Calu3 (cell line): ENCODE measurements around the gene ITPR2. TPM values are rescaled to one million over a fixed set of nuclear protein-coding genes. Genes with fewer than 3 reads are reported as not detected.
A peak's percentile ranks its signal among the peaks of the same experiment; 100 is the strongest.

Experiments used
- BruUV-seq: library from RNA; stranded (reverse); fragments of 400-500 nt; replicated peaks from 2 replicates; lab custom pipeline; 2021; lab: Mats Ljungman, UMichigan
- CTCF ChIA-PET: fragments of 300-600 bp; sonication (Branson Sonifier 250); formaldehyde crosslinking; loops from one replicate; lab custom pipeline; 2022; ENCODE audit warnings: antibody characterized with exemption; lab: Charles Lee
- DNase-seq: peaks from one replicate; pipeline ENCODE4 v3.0.0; 2022
- H3K27ac Mint-ChIP-seq: one replicate; pipeline ENCODE4 v1.8.0; 2022; ENCODE audit warnings: mixed read lengths; ENCODE audit not compliant: unreplicated experiment
- H3K27me3 Mint-ChIP-seq: one replicate; pipeline ENCODE4 v1.8.0; 2022; ENCODE audit warnings: mixed read lengths; ENCODE audit not compliant: unreplicated experiment
- H3K36me3 Mint-ChIP-seq: one replicate; pipeline ENCODE4 v1.8.0; 2022; ENCODE audit warnings: mild to moderate bottlenecking, moderate library complexity, mixed read lengths; ENCODE audit not compliant: insufficient read depth, unreplicated experiment
- H3K4me1 Mint-ChIP-seq: one replicate; pipeline ENCODE4 v1.8.0; 2022; ENCODE audit warnings: mild to moderate bottlenecking, low read depth, mixed read lengths; ENCODE audit not compliant: unreplicated experiment
- H3K4me3 Mint-ChIP-seq: one replicate; pipeline ENCODE4 v1.8.0; 2022; ENCODE audit warnings: mild to moderate bottlenecking, low read depth, moderate library complexity, mixed read lengths; ENCODE audit not compliant: unreplicated experiment
- H3K9me3 Mint-ChIP-seq: one replicate; pipeline ENCODE4 v1.8.0; 2022; ENCODE audit warnings: low read depth, mixed read lengths; ENCODE audit not compliant: unreplicated experiment
- intact Hi-C: fragments of 100-400 bp; cut with micrococcal nuclease; formaldehyde crosslinking; loops from one replicate; pipeline ENCODE4 v1.10.0; 2022; ENCODE audit not compliant: unreplicated experiment
- total RNA-seq: library from RNA; stranded (reverse); gene quantifications from 2 replicates; pipeline ENCODE4 v1.2.3, GENCODE V29; 2022
- TF ChIP-seq, protein P1 (sequence below): fragments of 200-600 bp; IDR thresholded peaks from one replicate; pipeline ENCODE4 v1.8.0; 2022; ENCODE audit warnings: antibody characterized with exemption; ENCODE audit not compliant: unreplicated experiment

The ITPR2 gene
- total RNA-seq, 1 experiment from 2014 or later = 2.5 TPM

DNA sequence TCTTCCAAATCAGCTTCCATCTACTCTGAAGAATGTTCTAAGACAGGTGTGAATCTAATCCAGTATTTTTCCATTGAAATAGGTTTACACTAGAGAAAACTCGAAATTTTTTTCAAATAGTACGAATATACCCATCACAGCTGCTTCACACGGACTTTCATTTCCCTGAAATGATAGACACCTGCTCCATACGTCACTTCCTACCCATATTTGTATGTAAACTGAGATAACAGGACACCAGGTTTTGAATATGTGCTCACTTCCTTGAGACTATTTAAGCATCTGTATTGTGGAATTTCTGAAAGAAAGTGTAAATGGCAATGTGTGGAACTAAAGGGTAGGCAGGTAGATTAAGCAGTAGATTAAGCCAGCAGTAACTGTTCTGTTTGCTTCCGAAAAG, 13.4 kb upstream of the ITPR2 start:
- TF ChIP-seq, protein P1, sequence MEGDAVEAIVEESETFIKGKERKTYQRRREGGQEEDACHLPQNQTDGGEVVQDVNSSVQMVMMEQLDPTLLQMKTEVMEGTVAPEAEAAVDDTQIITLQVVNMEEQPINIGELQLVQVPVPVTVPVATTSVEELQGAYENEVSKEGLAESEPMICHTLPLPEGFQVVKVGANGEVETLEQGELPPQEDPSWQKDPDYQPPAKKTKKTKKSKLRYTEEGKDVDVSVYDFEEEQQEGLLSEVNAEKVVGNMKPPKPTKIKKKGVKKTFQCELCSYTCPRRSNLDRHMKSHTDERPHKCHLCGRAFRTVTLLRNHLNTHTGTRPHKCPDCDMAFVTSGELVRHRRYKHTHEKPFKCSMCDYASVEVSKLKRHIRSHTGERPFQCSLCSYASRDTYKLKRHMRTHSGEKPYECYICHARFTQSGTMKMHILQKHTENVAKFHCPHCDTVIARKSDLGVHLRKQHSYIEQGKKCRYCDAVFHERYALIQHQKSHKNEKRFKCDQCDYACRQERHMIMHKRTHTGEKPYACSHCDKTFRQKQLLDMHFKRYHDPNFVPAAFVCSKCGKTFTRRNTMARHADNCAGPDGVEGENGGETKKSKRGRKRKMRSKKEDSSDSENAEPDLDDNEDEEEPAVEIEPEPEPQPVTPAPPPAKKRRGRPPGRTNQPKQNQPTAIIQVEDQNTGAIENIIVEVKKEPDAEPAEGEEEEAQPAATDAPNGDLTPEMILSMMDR = no peak
- Mint-ChIP-seq H3K27me3 (peaks cover 10% of the 10 kb centered on the region), H3K36me3 (no peaks in the 10 kb centered on the region), H3K4me3 (no peak overlapping the region), H3K27ac (no peak overlapping the region), H3K9me3 (no peaks in the 10 kb centered on the region), H3K4me1 (peaks cover 8% of the 10 kb centered on the region)
- CTCF ChIA-PET = interaction anchor here (1.2 to 1.4 kb wide), 2 partner anchors 14 to 39 kb away, joined by 5 to 6 read pairs; partner anchors contain the start of gene ITPR2
- intact Hi-C loops = loop anchor here (5.0 kb wide), 1 partner anchor 139 kb away; no protein-coding TSS in a partner anchor
- BruUV-seq = no TSS peak
- DNase-seq = no peak

DNA sequence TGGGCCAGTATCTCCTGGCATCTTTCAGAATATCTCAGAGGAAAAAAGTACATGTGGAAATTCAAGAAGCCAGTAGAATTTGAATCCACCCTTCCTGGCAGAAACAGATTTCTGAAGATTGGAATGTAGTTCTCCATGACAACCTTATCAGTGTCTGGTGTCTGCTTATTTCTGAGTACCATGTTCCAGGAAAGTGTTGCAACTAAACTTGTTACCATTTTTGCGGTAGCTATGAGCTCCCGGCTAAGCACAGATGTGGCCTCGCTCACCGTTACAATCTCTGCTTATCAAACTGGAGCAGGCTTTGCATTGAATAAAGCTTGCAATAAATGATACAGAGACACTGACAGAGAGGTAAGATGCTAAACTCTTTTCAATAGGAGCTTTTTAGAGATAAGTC, 13.0 kb upstream of the ITPR2 start:
- BruUV-seq = no TSS peak
- DNase-seq = no peak
- intact Hi-C loops = loop anchor here (5.0 kb wide), 1 partner anchor 139 kb away; no protein-coding TSS in a partner anchor
- no peaks in the 10 kb centered on the region for H3K36me3 Mint-ChIP-seq
- peaks cover 10% of the 10 kb centered on the region for H3K27me3 Mint-ChIP-seq
- peaks cover 8% of the 10 kb centered on the region for H3K4me1 Mint-ChIP-seq
- H3K27ac Mint-ChIP-seq = no peak overlapping the region
- no peak overlapping the region for H3K4me3 Mint-ChIP-seq
- CTCF ChIA-PET = interaction anchor here (1.2 to 1.4 kb wide), 2 partner anchors 13 to 39 kb away, joined by 5 to 6 read pairs; partner anchors contain the start of gene ITPR2
- no peaks in the 10 kb centered on the region for H3K9me3 Mint-ChIP-seq
- TF ChIP-seq, protein P1 = no peak

DNA sequence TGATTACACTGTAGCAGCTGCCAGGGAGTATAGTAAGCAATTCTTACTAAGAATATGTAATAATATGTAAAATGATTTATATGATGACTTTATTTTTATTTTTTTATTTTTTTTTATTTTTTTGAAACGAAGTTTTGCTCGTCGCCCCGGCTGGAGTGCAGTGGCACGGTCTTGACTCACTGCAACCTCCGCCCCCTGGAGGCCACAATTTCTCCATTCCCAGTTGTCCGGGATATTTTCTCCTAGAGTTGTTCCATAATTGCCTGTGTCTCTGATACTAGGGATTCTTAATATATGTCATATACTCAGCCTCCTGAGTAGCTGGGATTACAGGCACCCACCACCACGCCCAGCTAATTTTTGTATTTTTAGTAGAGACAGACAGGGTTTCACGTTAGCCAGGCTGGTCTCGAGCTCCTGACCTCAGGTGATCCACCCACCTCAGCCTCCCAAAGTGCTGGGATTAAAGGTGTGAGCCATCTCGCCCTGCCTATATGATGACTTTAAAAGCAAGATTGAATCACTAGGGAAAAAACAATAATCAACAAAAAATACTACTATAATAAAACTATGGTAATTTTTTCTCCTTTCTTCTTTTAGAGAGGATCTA, 12.2 kb upstream of the ITPR2 start:
- BruUV-seq = no TSS peak
- no peaks in the 10 kb centered on the region for H3K36me3 Mint-ChIP-seq
- H3K4me3 Mint-ChIP-seq = no peak overlapping the region
- intact Hi-C loops = loop anchor here (5.0 kb wide), 1 partner anchor 138 kb away; no protein-coding TSS in a partner anchor
- no peaks in the 10 kb centered on the region for H3K9me3 Mint-ChIP-seq
- TF ChIP-seq, protein P1 = peak; percentile 50
- peaks cover 8% of the 10 kb centered on the region for H3K4me1 Mint-ChIP-seq
- H3K27me3 Mint-ChIP-seq = peaks cover 10% of the 10 kb centered on the region
- DNase-seq = peak; percentile 66
- CTCF ChIA-PET = interaction anchor here (1.4 kb wide), 1 partner anchor 12 kb away, joined by 6 read pairs; the partner anchor contains the start of gene ITPR2
- no peak overlapping the region for H3K27ac Mint-ChIP-seq

DNA sequence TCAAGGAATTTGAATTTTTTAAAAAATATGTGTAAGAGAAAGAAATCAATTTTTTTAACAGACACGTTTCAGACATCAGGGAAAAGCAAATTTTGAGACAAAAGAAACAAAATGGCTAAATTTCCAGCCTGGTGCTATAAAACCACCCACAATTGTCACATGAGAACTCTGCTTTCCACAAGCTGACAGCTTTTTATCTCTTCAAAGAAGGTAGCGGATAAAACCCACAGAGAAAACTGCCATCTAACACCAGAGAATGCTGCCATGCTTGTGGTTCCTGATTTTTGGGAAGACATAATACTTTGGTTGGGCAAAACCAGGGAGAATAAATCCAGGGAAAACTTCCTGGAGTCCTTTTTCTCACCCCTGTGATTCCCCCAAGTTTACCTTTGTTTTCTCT, 10.3 kb upstream of the ITPR2 start:
- Mint-ChIP-seq H3K4me1 (peaks cover 8% of the 10 kb centered on the region), H3K36me3 (no peaks in the 10 kb centered on the region), H3K9me3 (no peaks in the 10 kb centered on the region), H3K4me3 (no peak overlapping the region), H3K27ac (no peak overlapping the region), H3K27me3 (peaks cover 10% of the 10 kb centered on the region)
- intact Hi-C loops = no loop called here
- no peak for DNase-seq
- CTCF ChIA-PET = interaction anchor here (1.4 kb wide), 1 partner anchor 10 kb away, joined by 5 read pairs; the partner anchor contains the start of gene ITPR2
- TF ChIP-seq, protein P1 = no peak
- BruUV-seq = no TSS peak
